ENCODE measurements around the gene TPGS2. TPM values are rescaled to one million over a fixed set of nuclear protein-coding genes. Genes with fewer than 3 reads are reported as not detected.

TPGS2 gene
- total RNA-seq, 1 donor from 2014 or later = 93.5 TPM

GRCh38 chr18:36843784-36844183 is 15.0 kb upstream of the TPGS2 start:
- H3K4me1 Mint-ChIP-seq = no peaks in the 10 kb centered on the region
- no peak overlapping the region for H3K4me3 Mint-ChIP-seq
- H3K36me3 Mint-ChIP-seq = peaks cover 21% of the 10 kb centered on the region
- TF ChIP-seq CTCF (IDR thresholded peaks at IDR 0.05; ENCODE audit: unreplicated experiment) = no peak
- no peak overlapping the region for H3K27ac Mint-ChIP-seq
- no peaks in the 10 kb centered on the region for H3K27me3 Mint-ChIP-seq (ENCODE audit: low read depth)
- no peak for DNase-seq (ENCODE audit: low spot score in 2 of 2, unreplicated experiment in 2 of 2)
- peaks cover 4% of the 10 kb centered on the region for H3K9me3 Mint-ChIP-seq

- H3K27ac Mint-ChIP-seq = no peak overlapping the region
- DNase-seq (ENCODE audit: low spot score in 2 of 2, unreplicated experiment in 2 of 2) = no peak
- peaks cover 24% of the 10 kb centered on the region for H3K36me3 Mint-ChIP-seq
- peaks cover 4% of the 10 kb centered on the region for H3K9me3 Mint-ChIP-seq
- H3K27me3 Mint-ChIP-seq (ENCODE audit: low read depth) = no peaks in the 10 kb centered on the region
- TF ChIP-seq CTCF (IDR thresholded peaks at IDR 0.05; ENCODE audit: unreplicated experiment) = no peak
- no peak overlapping the region for H3K4me3 Mint-ChIP-seq
- no peaks in the 10 kb centered on the region for H3K4me1 Mint-ChIP-seq
Measured at GRCh38 chr18:36843199-36843598, 14.4 kb upstream of the TPGS2 start.

DNA sequence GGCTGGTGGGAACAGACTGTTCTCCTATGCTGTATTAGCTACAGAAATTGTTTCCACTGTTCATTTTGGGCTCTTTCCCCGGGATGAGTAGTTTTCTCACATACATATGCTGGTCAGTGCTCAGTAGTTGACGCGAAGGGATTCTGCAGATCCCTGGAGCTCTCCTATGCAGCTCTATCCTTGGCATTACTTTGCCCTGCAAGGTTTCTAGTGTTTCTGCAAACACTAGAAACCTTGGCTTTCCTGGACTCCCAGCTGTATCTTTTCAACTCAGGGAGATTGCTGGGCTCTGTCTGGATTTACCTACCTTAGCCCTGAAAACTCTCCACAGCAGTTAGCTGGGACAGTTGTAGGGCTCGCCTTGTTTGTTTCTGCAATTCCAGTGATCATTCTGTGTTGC is 11.0 kb upstream of the TPGS2 start:
- Mint-ChIP-seq H3K4me1 (no peaks in the 10 kb centered on the region), H3K36me3 (peaks cover 43% of the 10 kb centered on the region), H3K4me3 (no peak overlapping the region), H3K27ac (no peak overlapping the region), H3K9me3 (peaks cover 4% of the 10 kb centered on the region), H3K27me3 (ENCODE audit: low read depth) (no peaks in the 10 kb centered on the region)
- DNase-seq (ENCODE audit: low spot score in 2 of 2, unreplicated experiment in 2 of 2) = no peak
- no peak for TF ChIP-seq CTCF (IDR thresholded peaks at IDR 0.05; ENCODE audit: unreplicated experiment)

GRCh38 chr18:36835927-36836326 is 7.1 kb upstream of the TPGS2 start:
- Mint-ChIP-seq H3K36me3 (peaks cover 41% of the 10 kb centered on the region), H3K9me3 (peaks cover 4% of the 10 kb centered on the region), H3K4me1 (peaks cover 7% of the 10 kb centered on the region), H3K27ac (no peak overlapping the region), H3K27me3 (ENCODE audit: low read depth) (no peaks in the 10 kb centered on the region), H3K4me3 (no peak overlapping the region)
- no peak for DNase-seq (ENCODE audit: low spot score in 2 of 2, unreplicated experiment in 2 of 2)
- no peak for TF ChIP-seq CTCF (IDR thresholded peaks at IDR 0.05; ENCODE audit: unreplicated experiment)

DNA sequence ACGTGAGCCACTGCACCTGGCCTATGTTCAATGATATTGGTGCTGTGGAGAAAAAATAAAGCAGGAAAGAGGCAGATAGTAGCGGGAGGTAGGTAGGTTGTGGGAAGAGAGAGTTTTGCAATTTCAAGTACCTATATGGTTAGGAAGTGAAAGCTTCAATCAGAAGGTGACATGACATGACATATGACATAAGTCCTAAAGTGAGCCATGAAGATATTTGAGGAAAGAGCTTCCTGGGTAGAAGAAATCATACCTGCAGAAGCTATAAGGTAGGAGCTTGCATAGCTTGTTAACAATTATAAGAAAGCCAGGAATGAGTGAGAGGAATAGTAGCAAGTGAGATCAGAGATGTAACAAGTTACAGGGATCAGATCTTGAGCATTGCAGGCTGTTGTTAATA is 4.3 kb upstream of the TPGS2 start:
- DNase-seq (ENCODE audit: low spot score in 2 of 2, unreplicated experiment in 2 of 2) = no peak
- H3K4me1 Mint-ChIP-seq = peaks cover 18% of the 10 kb centered on the region
- TF ChIP-seq CTCF (IDR thresholded peaks at IDR 0.05; ENCODE audit: unreplicated experiment) = no peak

DNA sequence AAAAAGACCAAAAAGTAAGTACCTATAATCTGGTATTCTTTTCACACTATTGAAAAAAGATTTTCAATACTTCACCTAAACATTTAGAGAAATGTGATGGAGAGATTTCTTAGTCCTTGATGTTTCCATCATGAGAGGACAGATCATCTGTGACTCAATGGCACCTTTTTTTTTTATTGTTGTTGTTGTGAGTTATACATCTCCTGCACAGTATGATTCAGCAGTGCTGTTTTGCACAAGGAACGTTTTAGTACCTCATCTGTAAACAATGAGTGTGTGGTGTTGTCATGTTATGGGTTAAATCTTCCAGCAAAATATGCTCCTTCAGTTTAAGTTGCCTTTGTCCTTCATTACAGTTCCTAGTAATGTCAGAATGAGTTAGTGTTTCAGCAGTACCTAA is 2.3 kb upstream of the TPGS2 start:
- Mint-ChIP-seq H3K4me1 (peaks cover 26% of the 10 kb centered on the region), H3K4me3 (no peak overlapping the region), H3K36me3 (peaks cover 16% of the 10 kb centered on the region), H3K27me3 (ENCODE audit: low read depth) (no peaks in the 10 kb centered on the region), H3K9me3 (peaks cover 4% of the 10 kb centered on the region), H3K27ac (no peak overlapping the region)
- no peak for TF ChIP-seq CTCF (IDR thresholded peaks at IDR 0.05; ENCODE audit: unreplicated experiment)
- DNase-seq (ENCODE audit: low spot score in 2 of 2, unreplicated experiment in 2 of 2) = no peak

More for the DNA sequence above, 4.3 kb upstream of the TPGS2 start:
- H3K27ac Mint-ChIP-seq = no peak overlapping the region
- no peaks in the 10 kb centered on the region for H3K27me3 Mint-ChIP-seq (ENCODE audit: low read depth)
- peaks cover 22% of the 10 kb centered on the region for H3K36me3 Mint-ChIP-seq
- no peaks in the 10 kb centered on the region for H3K9me3 Mint-ChIP-seq
- H3K4me3 Mint-ChIP-seq = no peak overlapping the region

Measured in mesothelial cell of epicardium (in vitro differentiated cells).